GM12878 (cell line): ENCODE results near the gene CYB5A. TPM values are rescaled to one million over a fixed set of nuclear protein-coding genes. Genes with fewer than 3 reads are reported as not detected.

ENCODE experiments used
- ATAC-seq: fragments of 200-7000 bp; cut with Tn5 transposase; 3 replicates; pipeline ENCODE4 v1.9.1; 2020; ENCODE audit warnings: mild to moderate bottlenecking, moderate library complexity
- BruUV-seq: library from RNA; stranded (reverse); fragments of 400-500 nt; replicated peaks from 2 replicates; lab custom pipeline; 2021; lab: Mats Ljungman, UMichigan
- CTCF ChIA-PET: fragments of 300-600 bp; sonication (Branson Sonifier 250); formaldehyde crosslinking; extraction: SDS; loops from one replicate; lab custom pipeline; 2021; ENCODE audit warnings: inconsistent platforms; lab: Yijun Ruan, JAX
- POLR2A ChIA-PET: fragments of 350-600 bp; formaldehyde crosslinking; extraction: SDS; loops from one replicate; lab custom pipeline; 2021; ENCODE audit warnings: inconsistent platforms; lab: Charles Lee
- RAD21 ChIA-PET: fragments of 300-600 bp; sonication (Branson Sonifier 250); formaldehyde crosslinking; loops from one replicate; lab custom pipeline; 2023; ENCODE audit warnings: antibody characterized with exemption; ENCODE audit not compliant: unreplicated experiment; lab: Charles Lee
- SMC1A ChIA-PET: fragments of 300-600 bp; sonication (Branson Sonifier 250); formaldehyde crosslinking; loops from one replicate; lab custom pipeline; 2023; ENCODE audit not compliant: unreplicated experiment, uncharacterized antibody; lab: Charles Lee
- DNase-seq: peaks from one replicate; pipeline ENCODE4 v3.0.0-alpha.2; 2011; ENCODE audit warnings: low read depth, low spot score
- FAIRE-seq: peaks from 3 replicates; lab custom pipeline; 2011; peaks lifted over from hg19 to GRCh38; lab: Jason Lieb, UNC
- H2AFZ ChIP-seq: 2 replicates; pipeline ENCODE4 v1.6.0; 2011; ENCODE audit warnings: low read depth, low read length, control low read depth; ENCODE audit not compliant: control insufficient read depth
- H3K27ac ChIP-seq: 2 replicates; pipeline ENCODE4 v1.5.1; 2011; ENCODE audit warnings: control low read depth; ENCODE audit not compliant: control insufficient read depth, insufficient read depth
- H3K27me3 ChIP-seq, 2 experiments: replicated peaks in 1 of 2; 2 replicates each; pipeline versions ENCODE4 v1.6.0 to v1.6.1; 2011; ENCODE audit warnings: low read length in 1 of 2; ENCODE audit not compliant: control insufficient read depth in 2 of 2, insufficient read depth in 2 of 2
- H3K36me3 ChIP-seq, 2 experiments: 2 replicates each; pipeline ENCODE4 v1.5.1; 2011; ENCODE audit warnings: low read length in 1 of 2; ENCODE audit not compliant: control insufficient read depth in 2 of 2, insufficient read depth in 2 of 2
- H3K4me1 ChIP-seq: 2 replicates; pipeline ENCODE4 v1.6.1; 2011; ENCODE audit warnings: mild to moderate bottlenecking, low read length, moderate library complexity, mixed read lengths; ENCODE audit not compliant: control insufficient read depth, insufficient read depth
- H3K4me2 ChIP-seq: 2 replicates; pipeline ENCODE4 v1.6.0; 2011; ENCODE audit warnings: control low read depth; ENCODE audit not compliant: control insufficient read depth, insufficient read depth
- H3K4me3 ChIP-seq: fragments of 200-600 bp; sonication (generic); 2 replicates; pipeline ENCODE4 v1.5.1; 2016
- H3K79me2 ChIP-seq: 2 replicates; pipeline ENCODE4 v1.6.0; 2011; ENCODE audit warnings: low read length; ENCODE audit not compliant: control insufficient read depth, insufficient read depth
- H3K9ac ChIP-seq: 2 replicates; pipeline ENCODE4 v1.8.0; 2011; ENCODE audit warnings: low read length, control low read depth, mixed read lengths; ENCODE audit not compliant: control insufficient read depth, insufficient read depth
- H3K9me3 ChIP-seq: replicated peaks from 3 replicates; pipeline ENCODE4 v1.5.1; 2011; ENCODE audit warnings: mild to moderate bottlenecking, low read length; ENCODE audit not compliant: control insufficient read depth, insufficient read depth
- H4K20me1 ChIP-seq: 2 replicates; pipeline ENCODE4 v1.6.0; 2011; ENCODE audit not compliant: control insufficient read depth, insufficient read depth
- BCL11A ChIP-seq: IDR thresholded peaks from 2 replicates; pipeline ENCODE4 v1.6.1; 2011; ENCODE audit warnings: low read depth, low read length
- CBX3 ChIP-seq: fragments of 200-600 bp; sonication (generic); IDR thresholded peaks from 2 replicates; pipeline ENCODE4 v1.6.1; 2016; ENCODE audit warnings: low read depth, borderline replicate concordance
- ETV6 ChIP-seq, 2 experiments: fragments of 450-650 bp in 1 of 2; IDR thresholded peaks in 1 of 2; conservative IDR thresholded peaks in 1 of 2; 2 replicates each; pipeline ENCODE4 v1.6.1; 2014; ENCODE audit warnings: antibody characterized with exemption in 1 of 2, borderline replicate concordance in 1 of 2, low read depth in 1 of 2, mild to moderate bottlenecking in 1 of 2, moderate library complexity in 1 of 2
- FOXK2 ChIP-seq: fragments of 450-650 bp; IDR thresholded peaks from 2 replicates; pipeline ENCODE4 v1.6.1; 2017; ENCODE audit warnings: mild to moderate bottlenecking, moderate library complexity
- HCFC1 ChIP-seq: fragments of 150-350 bp; IDR thresholded peaks from 2 replicates; pipeline ENCODE4 v1.6.1; 2014; ENCODE audit warnings: low read length
- LARP7 ChIP-seq: fragments of 450-650 bp; IDR thresholded peaks from 2 replicates; pipeline ENCODE4 v1.6.1; 2017; ENCODE audit warnings: mild to moderate bottlenecking
- MTA2 ChIP-seq: fragments of 450-650 bp; IDR thresholded peaks from 2 replicates; pipeline ENCODE4 v1.6.1; 2016; ENCODE audit warnings: low read depth, mild to moderate bottlenecking, moderate library complexity
- MTA3 ChIP-seq: IDR thresholded peaks from 2 replicates; pipeline ENCODE4 v1.6.1; 2012; ENCODE audit warnings: low read length, inconsistent platforms, borderline replicate concordance
- MYC ChIP-seq: IDR thresholded peaks from 2 replicates; pipeline ENCODE4 v1.6.1; 2011; ENCODE audit warnings: mild to moderate bottlenecking, low read length, moderate library complexity, inconsistent platforms; ENCODE audit not compliant: insufficient read depth, insufficient replicate concordance, insufficient read length, severe bottlenecking
- RELA ChIP-seq: fragments of 450-650 bp; IDR thresholded peaks from 2 replicates; pipeline ENCODE4 v1.8.0; 2014; ENCODE audit warnings: borderline replicate concordance; ENCODE audit not compliant: partially characterized antibody
- SMAD5 ChIP-seq: IDR thresholded peaks from 2 replicates; pipeline ENCODE4 v1.6.1; 2016; ENCODE audit warnings: antibody characterized with exemption, low read depth
- TCF3 ChIP-seq: IDR thresholded peaks from 2 replicates; pipeline ENCODE4 v1.6.1; 2012; ENCODE audit warnings: low read depth, mild to moderate bottlenecking, low read length, borderline replicate concordance; ENCODE audit not compliant: insufficient read depth
- WGBS: methylation state at CpG from one replicate; pipeline ENCODE4 v1.1.6; 2016; ENCODE audit warnings: low lambda C conversion rate; ENCODE audit not compliant: insufficient replicate concordance, insufficient coverage; ENCODE audit errors: missing lambda C conversion rate; 5-methylcytosine and 5-hydroxymethylcytosine counted together
- in situ Hi-C: fragments of 300-500 bp; cut with MboI; formaldehyde crosslinking; loops from 9 replicates; pipeline ENCODE4 v1.14.3; 2018; ENCODE audit warnings: mixed read lengths
- intact Hi-C: fragments of 100-400 bp; cut with micrococcal nuclease; formaldehyde crosslinking; loops from one replicate; pipeline ENCODE4 v1.14.2; 2022; ENCODE audit not compliant: unreplicated experiment
- polyA plus RNA-seq, 11 experiments: library from polyadenylated mRNA; depleted of rRNA in 4 of 11; unstranded in 6 of 11; stranded (reverse) in 5 of 11; fragments of >200 nt; fragmentation: Nextera tagmentation in 4 of 11; fragmentation: Illumina TruSeq in 1 of 11; extraction: Ambion mirVana in 4 of 11; extraction: Trizol in 1 of 11; gene quantifications; 1 replicate in 1 of 11; 2 replicates in 10 of 11; pipeline versions ENCODE4 v1.2.1 to v1.2.3, GENCODE V29; 2011 to 2016; ENCODE audit warnings: inconsistent platforms in 2 of 11, missing spikeins in 2 of 11, low read depth in 1 of 11
- total RNA-seq, 4 experiments: library from RNA; depleted of rRNA in 3 of 4; stranded (reverse); fragments of >200 nt in 3 of 4; fragmentation: Illumina TruSeq in 1 of 4; extraction: Trizol in 1 of 4; gene quantifications; 2 replicates each; pipeline versions ENCODE4 v1.2.1 to v1.2.3, GENCODE V29; 2013 to 2021
- TF ChIP-seq, protein P1 (sequence below): fragments of 450-650 bp; IDR thresholded peaks from 2 replicates; pipeline ENCODE4 v1.6.1; 2018; ENCODE audit warnings: borderline replicate concordance, mild to moderate bottlenecking; ENCODE audit not compliant: partially characterized antibody
- TF ChIP-seq, protein P2 (sequence below): fragments of 150-350 bp; IDR thresholded peaks from 2 replicates; pipeline ENCODE4 v1.6.1; 2016; ENCODE audit warnings: low read depth, low read length

Gene CYB5A
- total and polyA plus RNA-seq, 10 of the 15 experiments (the other 5 are each of a cell fraction or from before 2014, with no cell fraction given), result 60.2 to 129 (median 103) TPM

DNA sequence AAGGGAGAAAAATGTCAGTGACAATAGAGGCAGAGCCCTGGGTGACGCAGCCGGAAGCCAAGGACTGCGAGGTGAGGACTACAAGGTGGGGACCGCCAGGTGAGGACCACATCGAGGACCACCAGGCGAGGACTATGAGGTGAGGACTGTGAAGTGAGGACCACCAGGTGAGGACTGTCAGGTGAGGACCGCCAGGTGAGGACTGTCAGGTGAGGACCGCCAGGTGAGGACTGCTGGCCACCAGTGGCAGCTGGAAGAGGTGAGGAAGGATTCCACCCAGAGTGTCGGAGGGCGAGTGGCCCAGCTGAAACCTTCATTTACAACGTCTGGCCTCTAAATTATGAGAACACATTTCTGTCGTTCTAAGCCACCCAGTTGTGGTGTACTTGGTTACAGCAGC lies 41.6 kb downstream of the CYB5A start:
- Histone ChIP-seq H3K36me3 (no peaks in the 10 kb centered on the region), H3K9ac (no peak overlapping the region), H3K27ac (no peak overlapping the region), H3K4me1 (peaks cover 3% of the 10 kb centered on the region; the same call in 1 of the 2 replicates), H3K79me2 (no peaks in the 10 kb centered on the region), H4K20me1 (no peaks in the 10 kb centered on the region), H2AFZ (no peak overlapping the region), H3K27me3 (no peaks in the 10 kb centered on the region), H3K9me3 (no peaks in the 10 kb centered on the region), H3K4me2 (no peak overlapping the region), H3K4me3 (no peak overlapping the region)
- no peak for FAIRE-seq
- no peak for DNase-seq
- BruUV-seq, result no TSS peak
- in situ Hi-C loops, result no loop called here
- ChIA-PET SMC1A (no interaction called here), RAD21 (no interaction called here), CTCF (no interaction called here), POLR2A (no interaction called here)
- ATAC-seq, result no peak
- 95% methylated on average over 11 of the region's 12 CpGs for WGBS
- intact Hi-C loops, result no loop called here
- TF ChIP-seq FOXK2, result no peak
- TF ChIP-seq, protein P1, sequence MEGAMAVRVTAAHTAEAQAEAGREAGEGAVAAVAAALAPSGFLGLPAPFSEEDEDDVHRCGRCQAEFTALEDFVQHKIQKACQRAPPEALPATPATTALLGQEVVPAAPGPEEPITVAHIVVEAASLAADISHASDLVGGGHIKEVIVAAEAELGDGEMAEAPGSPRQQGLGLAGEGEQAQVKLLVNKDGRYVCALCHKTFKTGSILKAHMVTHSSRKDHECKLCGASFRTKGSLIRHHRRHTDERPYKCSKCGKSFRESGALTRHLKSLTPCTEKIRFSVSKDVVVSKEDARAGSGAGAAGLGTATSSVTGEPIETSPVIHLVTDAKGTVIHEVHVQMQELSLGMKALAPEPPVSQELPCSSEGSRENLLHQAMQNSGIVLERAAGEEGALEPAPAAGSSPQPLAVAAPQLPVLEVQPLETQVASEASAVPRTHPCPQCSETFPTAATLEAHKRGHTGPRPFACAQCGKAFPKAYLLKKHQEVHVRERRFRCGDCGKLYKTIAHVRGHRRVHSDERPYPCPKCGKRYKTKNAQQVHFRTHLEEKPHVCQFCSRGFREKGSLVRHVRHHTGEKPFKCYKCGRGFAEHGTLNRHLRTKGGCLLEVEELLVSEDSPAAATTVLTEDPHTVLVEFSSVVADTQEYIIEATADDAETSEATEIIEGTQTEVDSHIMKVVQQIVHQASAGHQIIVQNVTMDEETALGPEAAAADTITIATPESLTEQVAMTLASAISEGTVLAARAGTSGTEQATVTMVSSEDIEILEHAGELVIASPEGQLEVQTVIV, result no peak
- no peak for TF ChIP-seq LARP7
- TF ChIP-seq ETV6 (conservative IDR thresholded peaks at IDR 0.05 in 1 of 2, IDR thresholded peaks at IDR 0.05 in 1 of 2; ENCODE audit: borderline replicate concordance in 1 of 2, low read depth in 1 of 2), result no peak
- TF ChIP-seq, protein P2, sequence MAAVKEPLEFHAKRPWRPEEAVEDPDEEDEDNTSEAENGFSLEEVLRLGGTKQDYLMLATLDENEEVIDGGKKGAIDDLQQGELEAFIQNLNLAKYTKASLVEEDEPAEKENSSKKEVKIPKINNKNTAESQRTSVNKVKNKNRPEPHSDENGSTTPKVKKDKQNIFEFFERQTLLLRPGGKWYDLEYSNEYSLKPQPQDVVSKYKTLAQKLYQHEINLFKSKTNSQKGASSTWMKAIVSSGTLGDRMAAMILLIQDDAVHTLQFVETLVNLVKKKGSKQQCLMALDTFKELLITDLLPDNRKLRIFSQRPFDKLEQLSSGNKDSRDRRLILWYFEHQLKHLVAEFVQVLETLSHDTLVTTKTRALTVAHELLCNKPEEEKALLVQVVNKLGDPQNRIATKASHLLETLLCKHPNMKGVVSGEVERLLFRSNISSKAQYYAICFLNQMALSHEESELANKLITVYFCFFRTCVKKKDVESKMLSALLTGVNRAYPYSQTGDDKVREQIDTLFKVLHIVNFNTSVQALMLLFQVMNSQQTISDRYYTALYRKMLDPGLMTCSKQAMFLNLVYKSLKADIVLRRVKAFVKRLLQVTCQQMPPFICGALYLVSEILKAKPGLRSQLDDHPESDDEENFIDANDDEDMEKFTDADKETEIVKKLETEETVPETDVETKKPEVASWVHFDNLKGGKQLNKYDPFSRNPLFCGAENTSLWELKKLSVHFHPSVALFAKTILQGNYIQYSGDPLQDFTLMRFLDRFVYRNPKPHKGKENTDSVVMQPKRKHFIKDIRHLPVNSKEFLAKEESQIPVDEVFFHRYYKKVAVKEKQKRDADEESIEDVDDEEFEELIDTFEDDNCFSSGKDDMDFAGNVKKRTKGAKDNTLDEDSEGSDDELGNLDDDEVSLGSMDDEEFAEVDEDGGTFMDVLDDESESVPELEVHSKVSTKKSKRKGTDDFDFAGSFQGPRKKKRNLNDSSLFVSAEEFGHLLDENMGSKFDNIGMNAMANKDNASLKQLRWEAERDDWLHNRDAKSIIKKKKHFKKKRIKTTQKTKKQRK, result no peak
- TF ChIP-seq HCFC1, result no peak
- TF ChIP-seq MTA2, result no peak
- TF ChIP-seq RELA, result no peak
- no peak for TF ChIP-seq TCF3
- TF ChIP-seq MTA3, result no peak
- TF ChIP-seq MYC, result no peak
- no peak for TF ChIP-seq SMAD5
- no peak for TF ChIP-seq CBX3
- TF ChIP-seq BCL11A, result no peak
- TF ChIP-seq, all 136 proteins: peak for 0
